ENCODE data around the gene PLCG2.

The PLCG2 gene

GRCh38 chr16:81778861-81779535 lies at the start of gene PLCG2:
PLCG2 (plus strand) TSS chr16:81779291; CDS start chr16:81785990, 6,699 bp downstream.
- Mint-ChIP-seq H3K27ac (no peak within 1 kb of the TSS), H3K27me3 (ENCODE audit: low read depth) (peaks cover 81% of the 10 kb centered on the region), H3K4me1 (peaks cover 13% of the 10 kb centered on the region), H3K36me3 (ENCODE audit: low read depth) (no peaks in the 10 kb centered on the region), H3K9me3 (peaks cover 4% of the 10 kb centered on the region), H3K4me3 (peak within 1 kb of the TSS; percentile 88 to 90 (median 89))
- TF ChIP-seq, protein P1, sequence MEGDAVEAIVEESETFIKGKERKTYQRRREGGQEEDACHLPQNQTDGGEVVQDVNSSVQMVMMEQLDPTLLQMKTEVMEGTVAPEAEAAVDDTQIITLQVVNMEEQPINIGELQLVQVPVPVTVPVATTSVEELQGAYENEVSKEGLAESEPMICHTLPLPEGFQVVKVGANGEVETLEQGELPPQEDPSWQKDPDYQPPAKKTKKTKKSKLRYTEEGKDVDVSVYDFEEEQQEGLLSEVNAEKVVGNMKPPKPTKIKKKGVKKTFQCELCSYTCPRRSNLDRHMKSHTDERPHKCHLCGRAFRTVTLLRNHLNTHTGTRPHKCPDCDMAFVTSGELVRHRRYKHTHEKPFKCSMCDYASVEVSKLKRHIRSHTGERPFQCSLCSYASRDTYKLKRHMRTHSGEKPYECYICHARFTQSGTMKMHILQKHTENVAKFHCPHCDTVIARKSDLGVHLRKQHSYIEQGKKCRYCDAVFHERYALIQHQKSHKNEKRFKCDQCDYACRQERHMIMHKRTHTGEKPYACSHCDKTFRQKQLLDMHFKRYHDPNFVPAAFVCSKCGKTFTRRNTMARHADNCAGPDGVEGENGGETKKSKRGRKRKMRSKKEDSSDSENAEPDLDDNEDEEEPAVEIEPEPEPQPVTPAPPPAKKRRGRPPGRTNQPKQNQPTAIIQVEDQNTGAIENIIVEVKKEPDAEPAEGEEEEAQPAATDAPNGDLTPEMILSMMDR (IDR thresholded peaks at IDR 0.05; ENCODE audit: unreplicated experiment in 3 of 3) = no peak

DNA sequence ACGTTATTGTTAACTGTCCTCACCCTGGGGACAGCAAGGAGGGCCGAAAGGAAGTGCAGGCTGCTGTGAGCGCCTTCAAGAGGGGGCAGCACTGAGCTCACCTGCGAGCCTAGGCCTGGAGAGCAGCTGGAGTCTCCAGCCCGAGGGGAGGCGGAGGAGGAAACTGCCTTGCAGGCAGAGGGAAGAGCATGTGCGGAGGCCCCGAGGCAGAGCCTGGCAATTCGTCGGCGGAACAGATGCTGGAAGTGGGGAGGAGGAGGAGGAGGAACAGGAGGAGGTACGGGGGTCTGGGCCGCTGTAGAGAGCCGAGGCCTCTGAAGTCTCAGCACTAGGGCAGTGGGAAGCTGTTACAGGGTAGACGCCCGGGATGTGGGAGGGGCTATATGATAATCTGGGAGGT lies 49.6 kb upstream of the PLCG2 start:
- Mint-ChIP-seq H3K27ac (peak overlapping the region; percentile 15 to 58 (median 32)), H3K4me1 (peaks cover 18% of the 10 kb centered on the region), H3K27me3 (ENCODE audit: low read depth) (peaks cover 9% of the 10 kb centered on the region), H3K36me3 (ENCODE audit: low read depth) (no peaks in the 10 kb centered on the region), H3K4me3 (peak overlapping the region; percentile 57 to 69 (median 63)), H3K9me3 (no peaks in the 10 kb centered on the region)
- TF ChIP-seq, protein P1 (IDR thresholded peaks at IDR 0.05; ENCODE audit: unreplicated experiment in 3 of 3) = no peak

DNA sequence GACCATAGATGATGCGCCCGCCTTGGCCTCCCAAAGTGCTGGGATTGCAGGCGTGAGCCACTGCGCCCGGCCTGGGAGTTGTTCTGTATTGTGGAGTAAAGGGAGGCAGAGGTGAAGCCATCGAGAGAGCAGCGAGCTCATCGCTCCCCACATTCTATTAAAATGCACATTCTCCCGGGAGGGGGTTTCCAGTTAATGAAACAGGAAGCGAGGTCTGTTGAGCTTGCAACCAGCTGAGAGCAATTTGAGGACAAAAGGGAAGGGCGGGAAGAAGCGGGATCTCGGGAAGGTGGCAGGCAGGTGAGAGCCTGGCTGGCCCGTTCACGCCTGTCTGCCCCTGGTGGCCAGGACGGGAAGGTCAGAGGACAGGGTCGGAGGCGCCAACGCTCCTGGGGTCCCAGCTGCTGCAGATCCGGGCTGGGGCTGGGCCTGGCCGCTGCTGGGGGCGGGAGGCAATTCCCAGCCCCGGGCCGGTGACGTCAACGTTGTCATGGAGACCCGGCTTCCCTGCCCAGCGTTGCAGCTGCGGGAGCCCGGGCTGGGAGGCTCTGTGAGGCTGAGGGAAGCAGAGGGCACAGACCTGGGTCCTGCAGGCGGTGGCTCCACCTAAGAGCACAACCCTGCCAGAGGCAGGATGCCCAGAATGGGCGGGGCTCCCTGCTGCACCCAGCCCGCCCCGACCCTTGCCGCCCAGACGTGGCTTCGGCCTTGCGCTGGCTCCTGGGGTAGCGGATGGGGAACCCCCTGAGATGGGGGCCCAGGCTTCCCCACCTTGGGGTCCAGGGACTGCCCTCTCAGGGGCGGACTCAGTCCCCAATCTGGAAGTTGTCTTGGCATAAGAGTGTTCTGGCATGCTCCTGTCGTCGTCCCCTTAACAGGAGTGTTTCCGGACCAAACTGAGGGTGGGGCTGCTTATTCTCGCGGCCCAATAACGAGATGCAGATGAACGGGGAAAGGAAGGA lies 48.7 kb upstream of the PLCG2 start:
- peaks cover 18% of the 10 kb centered on the region for H3K4me1 Mint-ChIP-seq
- peaks cover 9% of the 10 kb centered on the region for H3K27me3 Mint-ChIP-seq (ENCODE audit: low read depth)
- no peaks in the 10 kb centered on the region for H3K36me3 Mint-ChIP-seq (ENCODE audit: low read depth)
- TF ChIP-seq, protein P1 (IDR thresholded peaks at IDR 0.05; ENCODE audit: unreplicated experiment in 3 of 3) = peak; percentile 65 to 67 (median 65)
- no peaks in the 10 kb centered on the region for H3K9me3 Mint-ChIP-seq
- H3K4me3 Mint-ChIP-seq = peak overlapping the region; percentile 78 to 86 (median 82)
- H3K27ac Mint-ChIP-seq = peak overlapping the region; percentile 92 to 97 (median 94)

DNA sequence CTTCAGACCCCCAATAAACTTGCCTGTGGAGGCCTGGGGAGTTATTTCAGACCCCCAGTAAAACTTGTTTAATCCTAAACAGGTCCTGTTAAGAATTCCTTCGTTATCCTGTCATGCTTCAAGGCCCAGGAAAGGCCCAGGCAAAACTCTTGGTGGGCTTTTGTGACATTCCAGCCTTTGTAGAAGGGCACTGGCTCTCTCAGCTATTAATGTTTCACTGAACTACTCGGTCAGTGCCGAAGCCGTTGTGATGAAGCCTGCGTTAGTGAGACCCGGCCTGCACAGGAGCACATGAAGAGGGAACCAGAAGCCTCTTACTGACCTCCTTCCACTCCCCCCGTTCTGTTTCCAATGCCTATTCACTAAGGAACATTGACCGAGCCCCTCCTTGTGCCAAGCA lies 47.4 kb upstream of the PLCG2 start:
- Mint-ChIP-seq H3K27me3 (ENCODE audit: low read depth) (peaks cover 4% of the 10 kb centered on the region), H3K4me1 (peaks cover 18% of the 10 kb centered on the region), H3K9me3 (no peaks in the 10 kb centered on the region), H3K27ac (peak overlapping the region; percentile 92 to 97 (median 94)), H3K36me3 (ENCODE audit: low read depth) (no peaks in the 10 kb centered on the region), H3K4me3 (peak overlapping the region; percentile 19 to 54 (median 46))
- TF ChIP-seq, protein P1 (IDR thresholded peaks at IDR 0.05; ENCODE audit: unreplicated experiment in 3 of 3) = no peak

GRCh38 chr16:81732699-81733098 lies 46.4 kb upstream of the PLCG2 start:
- Mint-ChIP-seq H3K9me3 (no peaks in the 10 kb centered on the region), H3K36me3 (ENCODE audit: low read depth) (no peaks in the 10 kb centered on the region), H3K4me1 (peaks cover 18% of the 10 kb centered on the region), H3K4me3 (no peak overlapping the region), H3K27me3 (ENCODE audit: low read depth) (peaks cover 5% of the 10 kb centered on the region), H3K27ac (peak overlapping the region in 2 of 3 experiments; percentile 92 to 97)
- TF ChIP-seq, protein P1 (IDR thresholded peaks at IDR 0.05; ENCODE audit: unreplicated experiment in 3 of 3) = no peak
